Hematopoietic multipotent progenitor cell treated with erythropoietin and hydrocortisone succinate and interleukin-3 and kit ligand, for 15 days (in vitro differentiated cells): Measurements from ENCODE around the gene UGCG.
"Not testable (repeated sequence)": the region's sequence is repeated elsewhere in the genome, so short reads cannot be mapped to it uniquely, and the experiment has no call there.

ENCODE experiments used
- DNase-seq: peaks from one replicate; pipeline ENCODE4 v3.0.0-alpha.2; 2015; ENCODE audit warnings: low spot score

The UGCG gene

GRCh38 chr9:111955048-111955447 lies 58.4 kb downstream of the UGCG start:
- no peak for DNase-seq

GRCh38 chr9:111957856-111958631 lies 61.4 kb downstream of the UGCG start:
- no peak for DNase-seq

GRCh38 chr9:111959468-111960359 lies 63.1 kb downstream of the UGCG start:
- no peak for DNase-seq

- not testable (repeated sequence) for DNase-seq
Observed at GRCh38 chr9:111960485-111960884, 63.9 kb downstream of the UGCG start.

GRCh38 chr9:111961009-111961408 lies 64.4 kb downstream of the UGCG start:
- no peak for DNase-seq

- DNase-seq, result no peak
Observed at GRCh38 chr9:111961575-111961974, 65.0 kb downstream of the UGCG start.

GRCh38 chr9:111962021-111962420 lies 65.4 kb downstream of the UGCG start:
- DNase-seq, result no peak

- no peak for DNase-seq
Observed at GRCh38 chr9:111963995-111964394, 67.4 kb downstream of the UGCG start.

GRCh38 chr9:111965566-111966019 lies 69.0 kb downstream of the UGCG start:
- DNase-seq, result no peak

GRCh38 chr9:111966124-111966723 lies 69.6 kb downstream of the UGCG start:
- no peak for DNase-seq

- DNase-seq, result no peak
Observed at GRCh38 chr9:111966861-111967291, 70.3 kb downstream of the UGCG start.

GRCh38 chr9:111967621-111968020 lies 71.0 kb downstream of the UGCG start:
- no peak for DNase-seq

- DNase-seq, result no peak
Observed at GRCh38 chr9:111969061-111969460, 72.4 kb downstream of the UGCG start.

GRCh38 chr9:111969622-111970021 lies 73.0 kb downstream of the UGCG start:
- DNase-seq, result no peak

GRCh38 chr9:111970827-111971226 lies 74.2 kb downstream of the UGCG start:
- DNase-seq, result no peak

GRCh38 chr9:111974092-111974681 lies 77.6 kb downstream of the UGCG start:
- no peak for DNase-seq

- peak; percentile 10 for DNase-seq
Observed at GRCh38 chr9:111975709-111976108, 79.1 kb downstream of the UGCG start.

GRCh38 chr9:111978616-111979015 lies 82.0 kb downstream of the UGCG start:
- DNase-seq, result no peak

- DNase-seq, result no peak
Observed at GRCh38 chr9:111979561-111979960, 82.9 kb downstream of the UGCG start.

- no peak for DNase-seq
Observed at GRCh38 chr9:111980398-111980797, 83.8 kb downstream of the UGCG start.

GRCh38 chr9:111983484-111983908 lies 86.9 kb downstream of the UGCG start:
- DNase-seq, result no peak
